ENCODE results near the gene TRPM2.
"Not testable (repeated sequence)": the region's sequence is repeated elsewhere in the genome, so short reads cannot be mapped to it uniquely, and the experiment has no call there.

The TRPM2 gene

DNA sequence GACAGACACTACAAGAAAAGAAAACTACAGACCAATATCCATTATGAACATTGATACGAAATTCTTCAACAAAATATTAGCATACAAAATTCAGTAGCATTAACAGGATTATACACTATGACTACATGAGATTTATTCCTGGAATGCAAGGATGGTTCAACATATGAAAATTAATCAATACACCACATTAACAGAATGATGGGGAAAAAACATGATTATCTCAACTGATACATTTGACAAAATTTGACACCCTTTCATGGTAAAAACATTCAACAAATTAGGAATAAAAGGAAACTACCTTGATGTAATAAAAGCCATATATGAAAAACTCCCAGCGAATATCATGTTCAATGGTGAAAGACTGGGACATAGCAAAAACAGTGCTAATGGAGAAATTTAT is 31.5 kb downstream of the TRPM2 start:
- Histone ChIP-seq H3K9ac (ENCODE audit: low read length) (no peak overlapping the region), H3K27ac (ENCODE audit: low read length) (no peak overlapping the region), H3K4me3 (ENCODE audit: low read length) (no peak overlapping the region), H3K9me3 (ENCODE audit: control insufficient read depth, low read depth, low read length) (peaks cover 10% of the 10 kb centered on the region), H3K27me3 (ENCODE audit: control insufficient read depth, insufficient read depth, low read length) (no peaks in the 10 kb centered on the region), H3K36me3 (ENCODE audit: control insufficient read depth, low read depth, low read length) (no peaks in the 10 kb centered on the region), H3K4me1 (ENCODE audit: control insufficient read depth, low read depth, low read length) (no peaks in the 10 kb centered on the region)

DNA sequence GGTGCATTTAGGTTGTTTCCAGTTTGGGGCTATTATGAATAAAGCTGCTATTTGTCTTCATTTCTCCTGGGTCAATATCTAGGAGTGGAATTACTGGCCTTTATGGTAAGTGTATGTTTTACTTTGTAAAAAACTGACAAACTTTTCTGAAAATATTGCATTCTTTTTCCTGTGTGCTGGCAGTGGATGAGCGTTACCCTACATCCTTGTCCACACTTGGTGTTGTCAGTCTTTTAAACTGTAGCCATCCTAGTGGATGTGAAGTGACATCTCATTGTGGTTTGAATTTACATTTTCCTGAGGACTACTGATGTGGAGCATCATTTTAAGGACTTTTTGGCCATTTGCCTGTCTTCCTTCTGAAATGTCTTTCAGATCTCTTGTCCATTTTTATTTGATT is 35.9 kb downstream of the TRPM2 start:
- Histone ChIP-seq H3K4me1 (ENCODE audit: control insufficient read depth, low read depth, low read length) (no peaks in the 10 kb centered on the region), H3K9me3 (ENCODE audit: control insufficient read depth, low read depth, low read length) (peaks cover 13% of the 10 kb centered on the region), H3K36me3 (ENCODE audit: control insufficient read depth, low read depth, low read length) (no peaks in the 10 kb centered on the region), H3K27ac (ENCODE audit: low read length) (no peak overlapping the region), H3K4me3 (ENCODE audit: low read length) (no peak overlapping the region), H3K27me3 (ENCODE audit: control insufficient read depth, insufficient read depth, low read length) (no peaks in the 10 kb centered on the region), H3K9ac (ENCODE audit: low read length) (no peak overlapping the region)

DNA sequence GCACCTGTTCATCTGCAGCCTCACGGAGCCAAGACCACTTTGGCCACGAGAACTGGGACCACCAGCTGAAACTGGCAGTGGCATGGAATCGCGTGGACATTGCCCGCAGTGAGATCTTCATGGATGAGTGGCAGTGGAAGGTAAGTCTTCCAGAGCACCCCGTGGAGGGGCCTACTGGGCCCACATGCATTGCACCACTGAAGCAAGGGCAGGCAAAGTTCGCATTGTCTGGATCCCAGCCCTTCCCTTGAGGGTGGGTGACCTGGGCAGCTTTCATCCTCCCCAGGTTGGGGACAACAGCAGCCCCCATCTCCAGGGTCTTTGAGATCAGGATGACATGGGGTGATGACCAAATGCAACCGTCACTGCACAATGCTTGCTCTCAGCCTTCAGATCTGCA is 37.5 kb downstream of the TRPM2 start:
- no peak overlapping the region for H3K27ac ChIP-seq (ENCODE audit: low read length)
- H3K9ac ChIP-seq (ENCODE audit: low read length): no peak overlapping the region
- H3K9me3 ChIP-seq (ENCODE audit: control insufficient read depth, low read depth, low read length): peaks cover 9% of the 10 kb centered on the region
- no peak overlapping the region for H3K4me3 ChIP-seq (ENCODE audit: low read length)
- H3K36me3 ChIP-seq (ENCODE audit: control insufficient read depth, low read depth, low read length): no peaks in the 10 kb centered on the region
- H3K4me1 ChIP-seq (ENCODE audit: control insufficient read depth, low read depth, low read length): no peaks in the 10 kb centered on the region
- no peaks in the 10 kb centered on the region for H3K27me3 ChIP-seq (ENCODE audit: control insufficient read depth, insufficient read depth, low read length)

DNA sequence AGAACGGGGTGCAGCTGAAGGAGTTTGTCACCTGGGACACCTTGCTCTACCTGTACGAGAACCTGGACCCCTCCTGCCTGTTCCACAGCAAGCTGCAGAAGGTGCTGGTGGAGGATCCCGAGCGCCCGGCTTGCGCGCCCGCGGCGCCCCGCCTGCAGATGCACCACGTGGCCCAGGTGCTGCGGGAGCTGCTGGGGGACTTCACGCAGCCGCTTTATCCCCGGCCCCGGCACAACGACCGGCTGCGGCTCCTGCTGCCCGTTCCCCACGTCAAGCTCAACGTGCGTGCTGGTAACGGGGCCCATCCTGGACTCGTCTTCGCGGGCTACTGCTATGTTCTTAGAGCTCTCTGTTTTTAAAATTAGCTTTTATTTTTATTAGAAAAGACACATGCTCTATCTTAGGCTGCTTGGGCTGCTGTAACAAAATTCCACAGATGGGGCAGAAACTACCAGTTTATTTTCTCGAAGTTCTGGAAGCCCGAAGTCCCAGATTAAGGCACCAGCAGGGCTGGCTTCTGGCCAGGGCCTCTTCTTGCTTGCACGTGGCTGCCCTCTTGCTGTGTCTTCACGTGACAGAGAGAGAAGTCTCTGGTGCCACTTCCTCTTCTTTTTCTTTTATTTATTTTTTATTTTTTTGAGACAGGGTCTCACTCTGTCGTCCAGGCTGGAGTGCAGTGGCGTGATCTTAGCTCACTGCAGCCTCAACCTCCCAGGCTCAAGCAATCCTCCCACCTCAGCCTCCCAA is 38.1 kb downstream of the TRPM2 start:
- no peak overlapping the region for H3K9ac ChIP-seq (ENCODE audit: low read length)
- H3K36me3 ChIP-seq (ENCODE audit: control insufficient read depth, low read depth, low read length): no peaks in the 10 kb centered on the region
- no peak overlapping the region for H3K27ac ChIP-seq (ENCODE audit: low read length)
- no peaks in the 10 kb centered on the region for H3K27me3 ChIP-seq (ENCODE audit: control insufficient read depth, insufficient read depth, low read length)
- H3K9me3 ChIP-seq (ENCODE audit: control insufficient read depth, low read depth, low read length): peaks cover 7% of the 10 kb centered on the region
- H3K4me1 ChIP-seq (ENCODE audit: control insufficient read depth, low read depth, low read length): no peaks in the 10 kb centered on the region
- H3K4me3 ChIP-seq (ENCODE audit: low read length): no peak overlapping the region

DNA sequence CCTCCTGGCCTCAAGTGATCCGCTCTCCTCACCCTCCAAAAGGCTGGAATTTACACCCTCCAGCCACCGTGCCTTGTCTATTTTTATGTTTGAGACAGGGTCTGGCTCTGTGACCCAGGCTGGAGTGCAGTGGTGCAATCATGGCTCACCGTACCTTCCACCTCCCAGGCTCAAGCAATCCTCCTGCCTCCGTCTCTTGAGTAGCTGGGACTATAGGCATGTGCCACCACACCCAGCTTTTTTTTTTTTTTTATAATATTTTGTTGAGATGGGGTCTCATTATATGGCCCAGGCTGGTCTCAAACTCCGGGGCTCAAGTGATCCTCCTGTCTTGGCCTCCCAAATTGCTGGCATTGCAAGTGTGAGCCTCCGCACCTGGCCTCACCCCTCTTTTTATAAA is 38.8 kb downstream of the TRPM2 start:
- no peaks in the 10 kb centered on the region for H3K4me1 ChIP-seq (ENCODE audit: control insufficient read depth, low read depth, low read length)
- peaks cover 4% of the 10 kb centered on the region for H3K9me3 ChIP-seq (ENCODE audit: control insufficient read depth, low read depth, low read length)
- H3K4me3 ChIP-seq (ENCODE audit: low read length): no peak overlapping the region
- no peaks in the 10 kb centered on the region for H3K27me3 ChIP-seq (ENCODE audit: control insufficient read depth, insufficient read depth, low read length)
- H3K9ac ChIP-seq (ENCODE audit: low read length): no peak overlapping the region
- H3K27ac ChIP-seq (ENCODE audit: low read length): no peak overlapping the region
- no peaks in the 10 kb centered on the region for H3K36me3 ChIP-seq (ENCODE audit: control insufficient read depth, low read depth, low read length)

DNA sequence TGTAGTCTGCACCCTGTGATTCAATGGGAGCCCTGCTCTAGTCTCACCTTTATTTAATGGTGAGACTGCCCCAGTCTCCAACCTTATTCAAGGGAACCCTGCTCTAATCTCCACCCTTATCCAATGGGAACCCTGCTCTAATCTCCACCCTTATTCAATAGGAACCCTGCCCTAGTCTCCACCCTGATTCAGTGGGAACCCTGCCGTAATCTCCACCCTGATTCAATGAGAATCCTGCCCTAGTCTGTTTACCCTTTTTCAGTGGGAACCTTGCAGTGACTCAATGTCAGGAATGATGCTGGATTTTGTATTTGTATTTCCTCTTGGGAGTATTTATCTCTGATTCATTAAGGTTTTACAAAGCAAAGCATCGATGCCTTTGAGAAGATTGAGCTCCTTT is 39.5 kb downstream of the TRPM2 start:
- Histone ChIP-seq H3K27ac (ENCODE audit: low read length) (no peak overlapping the region), H3K4me3 (ENCODE audit: low read length) (no peak overlapping the region), H3K4me1 (ENCODE audit: control insufficient read depth, low read depth, low read length) (no peaks in the 10 kb centered on the region), H3K9me3 (ENCODE audit: control insufficient read depth, low read depth, low read length) (peaks cover 4% of the 10 kb centered on the region), H3K27me3 (ENCODE audit: control insufficient read depth, insufficient read depth, low read length) (no peaks in the 10 kb centered on the region), H3K9ac (ENCODE audit: low read length) (no peak overlapping the region), H3K36me3 (ENCODE audit: control insufficient read depth, low read depth, low read length) (no peaks in the 10 kb centered on the region)

DNA sequence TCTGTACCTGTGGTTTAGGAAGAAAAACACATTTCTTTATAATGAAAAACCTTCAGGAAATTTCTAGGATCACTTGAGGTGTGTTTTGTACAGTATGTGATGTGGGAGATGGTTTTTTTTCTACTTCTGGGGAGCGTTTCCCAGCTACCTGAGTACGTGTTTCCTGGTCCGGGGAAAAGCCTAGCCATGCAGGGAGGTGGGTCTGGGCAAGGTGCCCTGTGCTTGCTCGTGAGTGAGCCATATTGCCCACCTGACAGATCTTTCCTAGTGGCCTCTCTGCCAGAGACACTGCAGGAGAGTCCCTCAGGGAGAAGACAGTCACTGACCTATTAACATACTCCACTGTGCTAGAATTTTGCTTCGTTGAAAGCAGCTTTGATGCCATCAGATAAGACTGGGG is 41.3 kb downstream of the TRPM2 start:
- Histone ChIP-seq H3K9me3 (ENCODE audit: control insufficient read depth, low read depth, low read length) (peaks cover 4% of the 10 kb centered on the region), H3K27me3 (ENCODE audit: control insufficient read depth, insufficient read depth, low read length) (no peaks in the 10 kb centered on the region), H3K27ac (ENCODE audit: low read length) (no peak overlapping the region), H3K4me3 (ENCODE audit: low read length) (no peak overlapping the region), H3K4me1 (ENCODE audit: control insufficient read depth, low read depth, low read length) (no peaks in the 10 kb centered on the region), H3K9ac (ENCODE audit: low read length) (no peak overlapping the region), H3K36me3 (ENCODE audit: control insufficient read depth, low read depth, low read length) (no peaks in the 10 kb centered on the region)

DNA sequence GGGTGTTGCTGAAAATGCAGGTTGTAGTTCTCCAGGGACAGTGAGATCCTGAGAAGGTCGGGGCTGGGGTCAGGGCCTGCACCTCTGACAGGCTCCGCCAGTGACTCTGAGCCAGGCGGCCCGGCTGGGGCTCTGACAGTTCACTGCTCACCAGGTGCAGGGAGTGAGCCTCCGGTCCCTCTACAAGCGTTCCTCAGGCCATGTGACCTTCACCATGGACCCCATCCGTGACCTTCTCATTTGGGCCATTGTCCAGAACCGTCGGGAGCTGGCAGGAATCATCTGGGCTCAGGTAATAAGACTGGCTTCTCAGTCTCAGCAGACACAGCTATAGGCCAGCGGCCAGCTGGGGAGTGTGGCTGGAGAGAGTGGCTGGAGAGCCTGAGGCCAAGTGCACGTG is 41.8 kb downstream of the TRPM2 start:
- no peaks in the 10 kb centered on the region for H3K27me3 ChIP-seq (ENCODE audit: control insufficient read depth, insufficient read depth, low read length)
- no peak overlapping the region for H3K27ac ChIP-seq (ENCODE audit: low read length)
- no peak overlapping the region for H3K4me3 ChIP-seq (ENCODE audit: low read length)
- no peaks in the 10 kb centered on the region for H3K4me1 ChIP-seq (ENCODE audit: control insufficient read depth, low read depth, low read length)
- H3K9ac ChIP-seq (ENCODE audit: low read length): no peak overlapping the region
- no peaks in the 10 kb centered on the region for H3K36me3 ChIP-seq (ENCODE audit: control insufficient read depth, low read depth, low read length)
- H3K9me3 ChIP-seq (ENCODE audit: control insufficient read depth, low read depth, low read length): peaks cover under 1% of the 10 kb centered on the region

DNA sequence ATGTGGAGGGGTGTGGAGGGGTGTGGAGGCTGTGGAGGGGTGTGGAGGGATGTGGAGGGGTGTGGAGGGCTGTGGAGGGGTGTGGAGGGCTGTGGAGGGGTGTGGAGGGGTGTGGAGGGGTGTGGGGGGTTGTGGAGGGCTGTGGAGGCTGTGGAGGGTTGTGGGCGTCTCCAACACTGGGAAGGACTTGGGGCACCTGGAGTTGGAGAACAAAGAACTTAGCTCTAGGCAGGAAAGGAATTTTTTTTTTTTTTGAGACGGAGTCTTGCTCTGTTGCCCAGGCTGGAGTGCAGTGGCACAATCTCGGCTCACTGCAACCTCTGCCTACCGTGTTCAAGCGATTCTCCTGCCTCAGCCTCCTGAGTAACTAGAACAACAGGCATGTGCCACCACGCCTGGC is 43.4 kb downstream of the TRPM2 start:
- not testable (repeated sequence) for H3K27ac ChIP-seq (ENCODE audit: low read length); H3K27me3 ChIP-seq (ENCODE audit: control insufficient read depth, insufficient read depth, low read length); H3K4me3 ChIP-seq (ENCODE audit: low read length); H3K9ac ChIP-seq (ENCODE audit: low read length); H3K4me1 ChIP-seq (ENCODE audit: control insufficient read depth, low read depth, low read length); H3K9me3 ChIP-seq (ENCODE audit: control insufficient read depth, low read depth, low read length); H3K36me3 ChIP-seq (ENCODE audit: control insufficient read depth, low read depth, low read length)

DNA sequence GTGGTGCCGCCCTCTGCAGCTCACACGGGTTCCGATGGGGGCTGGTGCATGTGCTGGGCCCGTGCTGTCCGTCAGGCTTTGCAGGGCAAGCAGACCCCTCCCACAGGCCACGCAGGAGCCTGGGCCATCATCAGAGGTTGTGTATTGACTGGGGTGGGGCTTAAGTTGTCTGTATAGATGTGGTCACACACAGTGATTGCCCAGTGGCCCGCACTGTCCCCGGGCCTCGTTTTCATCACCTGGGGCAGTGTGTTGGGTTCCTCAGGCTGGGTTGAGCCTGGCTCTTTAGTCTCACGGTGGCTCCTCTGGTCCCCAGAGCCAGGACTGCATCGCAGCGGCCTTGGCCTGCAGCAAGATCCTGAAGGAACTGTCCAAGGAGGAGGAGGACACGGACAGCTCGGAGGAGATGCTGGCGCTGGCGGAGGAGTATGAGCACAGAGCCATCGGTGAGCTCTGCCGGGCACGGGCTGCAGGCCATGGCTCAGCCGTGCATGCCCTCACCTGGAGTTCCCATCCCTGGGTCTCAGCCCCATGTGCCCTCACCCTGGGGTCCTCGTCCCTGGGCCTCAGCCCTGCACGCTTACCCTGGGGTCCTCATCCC is 44.1 kb downstream of the TRPM2 start:
- Histone ChIP-seq H3K27ac (ENCODE audit: low read length) (no peak overlapping the region), H3K36me3 (ENCODE audit: control insufficient read depth, low read depth, low read length) (no peaks in the 10 kb centered on the region), H3K4me1 (ENCODE audit: control insufficient read depth, low read depth, low read length) (no peaks in the 10 kb centered on the region), H3K9ac (ENCODE audit: low read length) (no peak overlapping the region), H3K9me3 (ENCODE audit: control insufficient read depth, low read depth, low read length) (no peaks in the 10 kb centered on the region), H3K27me3 (ENCODE audit: control insufficient read depth, insufficient read depth, low read length) (no peaks in the 10 kb centered on the region), H3K4me3 (ENCODE audit: low read length) (no peak overlapping the region)

DNA sequence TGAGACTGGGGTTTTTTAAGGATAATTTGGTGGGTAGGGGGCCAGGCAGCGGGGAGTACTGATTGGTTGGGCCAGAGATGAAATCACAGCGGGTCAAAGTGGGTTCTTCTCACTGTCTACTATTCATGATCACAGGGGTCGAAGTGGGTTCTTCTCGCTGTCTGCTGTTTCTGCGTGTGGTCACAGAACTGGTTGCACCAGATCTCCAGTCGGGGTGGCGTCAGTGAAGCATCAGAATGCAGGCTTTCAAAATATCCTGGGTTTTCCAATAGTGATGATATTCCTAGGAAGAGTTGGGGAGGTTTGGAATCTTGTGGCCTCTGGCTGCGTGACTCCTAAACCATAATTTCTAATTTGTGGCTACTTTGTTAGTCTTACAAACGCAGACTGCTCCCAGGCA is 45.1 kb downstream of the TRPM2 start:
- Histone ChIP-seq H3K9ac (ENCODE audit: low read length) (no peak overlapping the region), H3K9me3 (ENCODE audit: control insufficient read depth, low read depth, low read length) (peaks cover 3% of the 10 kb centered on the region), H3K4me3 (ENCODE audit: low read length) (no peak overlapping the region), H3K4me1 (ENCODE audit: control insufficient read depth, low read depth, low read length) (no peaks in the 10 kb centered on the region), H3K36me3 (ENCODE audit: control insufficient read depth, low read depth, low read length) (no peaks in the 10 kb centered on the region), H3K27me3 (ENCODE audit: control insufficient read depth, insufficient read depth, low read length) (no peaks in the 10 kb centered on the region), H3K27ac (ENCODE audit: low read length) (no peak overlapping the region)
